ENCODE measurements around the gene TCOF1.
A peak's percentile ranks its signal among the peaks of the same experiment; 100 is the strongest.

The TCOF1 gene

GRCh38 chr5:150395688-150395975 is 38.1 kb downstream of the TCOF1 start:
- no peak for DNase-seq (ENCODE audit: low spot score)
- Histone ChIP-seq H3K27ac (no peak overlapping the region), H3K4me3 (no peak overlapping the region)
- TF ChIP-seq CTCF (IDR thresholded peaks at IDR 0.05) = no peak

GRCh38 chr5:150396267-150396666 is 38.8 kb downstream of the TCOF1 start:
- no peak for TF ChIP-seq CTCF (IDR thresholded peaks at IDR 0.05)
- Histone ChIP-seq H3K4me3 (no peak overlapping the region), H3K27ac (no peak overlapping the region)
- no peak for DNase-seq (ENCODE audit: low spot score)

GRCh38 chr5:150397146-150397781 is 39.8 kb downstream of the TCOF1 start:
- Histone ChIP-seq H3K27ac (no peak overlapping the region), H3K4me3 (no peak overlapping the region)
- TF ChIP-seq CTCF (IDR thresholded peaks at IDR 0.05) = no peak
- no peak for DNase-seq (ENCODE audit: low spot score)

GRCh38 chr5:150397782-150398721 is 40.6 kb downstream of the TCOF1 start:
- no peak for TF ChIP-seq CTCF (IDR thresholded peaks at IDR 0.05)
- Histone ChIP-seq H3K4me3 (no peak overlapping the region), H3K27ac (peak overlapping the region in 1 of 2 donors; percentile 27)
- no peak for DNase-seq (ENCODE audit: low spot score)

- DNase-seq (ENCODE audit: low spot score) = no peak
- H3K27ac ChIP-seq = peak overlapping the region in 1 of 2 donors; percentile 27
Observed at GRCh38 chr5:150398722-150399523, 41.4 kb downstream of the TCOF1 start.

More at GRCh38 chr5:150398722-150399523, 41.4 kb downstream of the TCOF1 start:
- no peak for TF ChIP-seq CTCF (IDR thresholded peaks at IDR 0.05)
- H3K4me3 ChIP-seq = no peak overlapping the region
